Activated CD8-positive, alpha-beta memory T cell treated with anti-CD3 and anti-CD28 coated beads, Interleukin-2, amount 50 U/mL, for 24 hours (primary cell): ENCODE measurements around the gene NFIX.
"Not testable (repeated sequence)": the region's sequence is repeated elsewhere in the genome, so short reads cannot be mapped to it uniquely, and the experiment has no call there.

ENCODE experiments used
- DNase-seq: peaks from one replicate; pipeline ENCODE4 v3.0.0-alpha.2; 2020; ENCODE audit errors: extremely low read depth

NFIX gene

GRCh38 chr19:12957389-12957952 is 37.8 kb upstream of the NFIX start:
- not testable (repeated sequence) for DNase-seq

GRCh38 chr19:12959481-12959880 is 35.8 kb upstream of the NFIX start:
- DNase-seq = no peak

- DNase-seq = no peak
Measured at GRCh38 chr19:12965017-12965811, 30.1 kb upstream of the NFIX start.

GRCh38 chr19:12965812-12966135 is 29.5 kb upstream of the NFIX start:
- DNase-seq = no peak

DNA sequence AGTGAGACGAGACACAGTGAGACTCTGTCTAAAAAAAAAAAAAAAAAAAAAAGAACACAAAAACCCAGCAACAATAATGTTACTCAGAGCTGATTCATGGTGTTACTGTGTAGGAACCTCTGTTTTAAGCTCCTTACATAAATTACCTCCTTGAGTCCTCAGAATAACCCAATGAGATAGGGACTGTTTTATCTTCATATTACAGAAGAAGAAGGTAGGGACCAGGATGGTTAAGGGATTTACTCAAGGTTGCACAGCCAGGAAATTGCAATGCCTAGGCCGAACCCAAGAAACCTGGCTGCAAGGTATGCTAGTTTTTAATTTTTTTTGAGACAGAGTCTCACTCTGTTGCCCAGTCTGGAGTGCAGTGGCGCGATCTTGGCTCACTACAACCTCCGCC is 27.4 kb upstream of the NFIX start:
- no peak for DNase-seq

GRCh38 chr19:12969292-12969988 is 25.8 kb upstream of the NFIX start, which contains the start of gene DAND5:
DAND5 (plus strand) TSS chr19:12969576; CDS start chr19:12969661, 85 bp downstream.
- no peak for DNase-seq

DNA sequence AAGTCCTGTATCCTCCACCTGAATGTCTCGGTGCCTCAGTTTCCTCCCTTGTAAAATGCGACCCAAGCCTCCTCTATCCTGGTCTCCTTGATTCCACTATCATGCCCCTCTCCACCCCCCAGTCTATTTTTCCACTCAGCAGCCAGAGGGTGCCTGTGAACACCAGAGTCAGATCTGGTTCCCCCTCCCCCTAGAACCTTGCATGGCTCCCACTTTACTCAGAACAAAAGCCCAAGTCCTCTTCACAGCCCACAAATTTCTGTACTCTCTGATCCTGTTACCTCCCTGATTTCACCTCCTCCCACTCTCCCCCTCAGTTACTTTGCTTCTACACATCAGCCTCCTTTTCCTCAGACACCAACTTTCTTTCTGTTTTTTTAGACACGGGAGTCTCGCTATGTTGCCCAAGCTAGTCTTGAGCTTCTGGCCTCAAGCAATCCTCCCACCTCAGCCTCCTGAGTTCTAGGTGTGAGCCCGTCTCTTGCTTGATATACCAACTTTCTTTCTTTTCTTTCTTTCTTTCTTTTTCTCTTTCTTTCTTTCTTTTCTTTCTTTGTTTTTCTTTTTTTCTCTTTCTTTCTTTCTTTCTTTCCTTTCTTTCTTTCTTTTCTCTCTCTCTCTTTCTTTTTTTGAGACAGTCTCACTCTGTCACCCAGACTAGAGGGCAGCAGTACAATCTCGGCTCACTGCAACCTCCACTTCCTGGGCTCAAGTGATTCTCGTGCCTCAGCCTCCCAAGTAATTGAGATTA is 25.0 kb upstream of the NFIX start:
- no peak for DNase-seq

DNA sequence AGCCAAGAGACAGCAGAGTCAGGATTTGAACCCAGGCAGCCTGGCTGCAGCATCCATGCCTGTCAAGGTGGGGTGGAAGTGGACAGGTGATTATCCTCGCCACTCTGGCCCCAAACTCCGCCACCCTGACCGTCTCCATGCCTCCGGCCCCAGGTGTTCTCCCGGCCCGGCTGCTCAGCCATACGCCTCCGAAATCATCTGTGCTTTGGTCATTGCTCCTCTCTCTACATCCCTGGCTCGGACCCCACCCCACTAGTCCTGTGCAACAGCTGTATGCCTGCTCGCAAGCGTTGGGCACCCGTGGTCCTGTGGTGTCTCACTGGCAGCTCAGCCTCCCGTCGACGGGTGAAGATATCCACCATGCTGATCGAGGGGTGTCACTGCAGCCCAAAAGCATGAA is 22.0 kb upstream of the NFIX start:
- no peak for DNase-seq

- no peak for DNase-seq
Measured at GRCh38 chr19:12974301-12975220, 20.7 kb upstream of the NFIX start.

DNA sequence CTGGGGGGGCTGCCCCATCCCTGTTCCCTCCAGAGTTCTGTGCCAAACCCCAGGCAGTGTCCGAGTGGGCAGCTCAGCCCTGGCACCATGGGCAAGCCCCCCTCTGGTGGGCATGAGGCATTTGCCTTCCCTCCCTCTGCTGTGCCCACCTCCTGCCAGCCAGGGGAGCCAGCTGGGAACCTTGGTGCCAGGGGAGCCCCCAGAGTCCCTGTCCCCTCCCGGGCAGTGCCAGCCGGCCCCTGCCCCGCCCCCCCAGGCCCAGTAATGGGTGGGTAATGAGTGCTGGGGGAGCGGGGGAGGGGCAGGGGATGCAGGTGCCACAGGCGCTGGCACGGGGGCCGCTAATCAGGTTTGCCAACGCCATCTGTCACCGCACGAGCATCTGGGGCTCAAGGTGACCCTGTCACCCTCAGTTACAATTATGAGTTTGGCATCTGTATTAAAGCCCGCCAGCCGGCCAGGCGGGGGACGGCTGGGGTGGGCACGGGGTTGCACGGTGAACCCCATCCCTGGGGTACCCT is 20.0 kb upstream of the NFIX start:
- DNase-seq = no peak

- DNase-seq = not testable (repeated sequence)
Measured at GRCh38 chr19:12976109-12976508, 19.2 kb upstream of the NFIX start.

- no peak for DNase-seq
Measured at GRCh38 chr19:12979974-12980373, 15.3 kb upstream of the NFIX start.

DNA sequence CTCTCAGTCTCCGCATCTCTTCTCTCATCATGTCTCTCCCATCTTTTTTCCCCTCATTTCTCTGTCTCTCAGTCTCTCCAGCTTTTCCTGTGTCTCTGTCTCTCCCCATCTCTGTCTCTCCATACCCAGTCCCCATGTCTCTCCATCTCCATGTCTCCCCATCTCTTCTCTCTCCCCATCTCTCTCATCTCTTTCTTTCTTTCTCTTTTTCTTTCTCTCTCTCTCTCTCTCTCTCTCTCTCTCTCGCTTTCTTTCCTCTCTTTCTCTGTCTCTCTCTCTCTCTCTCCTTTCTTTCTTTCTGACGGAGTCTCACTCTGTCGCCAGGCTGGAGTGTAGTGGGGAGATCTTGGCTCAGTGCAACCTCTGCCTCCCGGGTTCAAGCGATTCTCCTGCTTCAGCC is 12.6 kb upstream of the NFIX start:
- DNase-seq = no peak

DNA sequence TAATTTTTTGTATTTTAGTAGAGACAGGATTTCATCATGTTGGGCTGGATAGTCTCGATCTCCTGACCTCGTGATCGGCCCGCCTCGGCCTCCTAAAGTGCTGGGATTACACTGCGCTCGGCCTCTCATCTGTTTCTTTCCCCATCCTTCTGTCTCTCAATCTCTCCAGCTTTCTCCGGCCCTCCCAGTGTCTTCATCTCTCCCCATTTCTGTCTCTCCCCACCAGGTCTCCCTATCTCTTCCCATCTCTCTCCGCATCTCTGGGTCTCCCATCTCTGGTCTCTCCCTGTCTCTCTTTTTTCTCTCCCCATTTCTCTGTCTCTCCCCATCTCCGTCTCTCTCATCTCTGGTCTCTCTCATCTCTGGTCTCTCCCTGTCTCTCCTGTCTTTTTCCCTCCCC is 12.2 kb upstream of the NFIX start:
- DNase-seq = no peak

DNA sequence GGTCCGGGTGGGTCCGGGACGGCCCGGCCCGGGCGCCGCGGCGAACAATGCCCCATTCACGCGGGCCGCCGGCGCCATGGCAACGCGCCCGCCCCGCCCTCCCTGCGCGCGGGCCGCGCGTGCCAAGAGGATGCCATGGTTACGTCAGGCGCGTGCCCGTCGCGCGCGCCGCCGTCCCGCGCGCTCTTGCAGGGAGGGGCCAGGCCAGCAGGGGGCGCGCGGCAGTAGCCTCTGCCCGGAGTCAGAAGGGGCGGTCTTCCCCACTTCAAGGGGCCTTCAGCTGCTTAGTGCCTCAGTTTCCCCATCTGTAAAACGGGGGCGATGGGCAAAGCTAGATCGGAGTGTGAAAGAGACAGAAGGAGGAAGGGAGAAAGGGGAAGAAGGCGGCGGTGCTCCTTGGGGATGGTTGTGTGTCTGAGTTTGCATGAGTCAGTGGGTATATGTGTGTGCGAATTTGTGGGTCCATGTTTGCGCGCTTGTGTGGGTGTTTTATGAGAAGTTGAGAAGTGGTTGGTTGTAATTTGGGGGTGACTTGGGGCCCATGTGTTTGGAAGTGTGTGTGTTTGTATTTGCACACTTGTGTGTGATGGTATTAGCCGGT is 11.6 kb upstream of the NFIX start:
- peak; percentile 51 for DNase-seq

DNA sequence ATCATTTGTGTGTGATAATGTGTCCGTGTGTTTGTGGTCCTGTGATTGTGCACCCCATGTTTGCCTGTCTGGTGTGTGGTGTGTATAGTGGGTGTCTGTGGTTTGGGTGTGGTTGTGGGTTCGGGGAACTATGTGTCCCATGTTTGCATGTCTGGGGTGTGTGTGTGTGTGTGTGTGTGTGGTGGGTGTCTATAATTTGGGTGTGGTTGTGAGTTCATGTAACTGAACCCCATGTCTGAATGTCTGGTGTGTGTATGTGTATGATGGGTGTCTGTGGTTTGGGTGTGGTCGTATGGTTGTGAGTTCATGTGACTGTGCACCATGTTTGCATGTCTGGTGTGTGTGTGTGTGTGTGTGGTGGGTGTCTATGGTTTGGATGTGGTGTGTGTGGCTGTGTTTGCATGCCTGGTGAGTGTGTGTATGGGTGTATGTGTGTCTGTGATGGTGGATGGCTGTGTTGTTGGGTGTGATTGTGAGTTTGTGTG is 11.1 kb upstream of the NFIX start:
- no peak for DNase-seq

DNA sequence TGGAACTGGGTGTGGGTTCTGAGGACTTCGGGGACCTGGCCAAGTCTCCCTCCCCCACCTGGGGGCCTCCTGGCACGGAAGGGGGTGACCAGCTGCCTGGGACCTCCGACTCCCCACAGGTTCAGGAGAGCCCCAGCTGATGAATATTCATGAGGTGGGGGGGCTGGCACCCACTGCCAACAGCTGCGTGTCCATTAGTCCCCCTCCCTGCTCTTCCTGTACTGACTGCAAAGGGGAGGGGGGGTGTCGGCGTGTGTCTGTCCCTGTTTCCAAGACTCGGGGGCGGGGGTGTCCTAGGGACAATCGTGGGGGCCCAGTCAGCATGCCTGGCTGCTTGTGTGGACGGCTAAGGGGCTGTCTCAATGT is 10.6 kb upstream of the NFIX start:
- no peak for DNase-seq

- DNase-seq = no peak
Measured at GRCh38 chr19:12985049-12985776, 10.1 kb upstream of the NFIX start.

GRCh38 chr19:12986726-12987125 is 8.5 kb upstream of the NFIX start:
- no peak for DNase-seq

GRCh38 chr19:12987190-12987589 is 8.1 kb upstream of the NFIX start:
- no peak for DNase-seq
